ENCODE measurements around the gene PYGB.
A peak's percentile ranks its signal among the peaks of the same experiment; 100 is the strongest.

PYGB gene

DNA sequence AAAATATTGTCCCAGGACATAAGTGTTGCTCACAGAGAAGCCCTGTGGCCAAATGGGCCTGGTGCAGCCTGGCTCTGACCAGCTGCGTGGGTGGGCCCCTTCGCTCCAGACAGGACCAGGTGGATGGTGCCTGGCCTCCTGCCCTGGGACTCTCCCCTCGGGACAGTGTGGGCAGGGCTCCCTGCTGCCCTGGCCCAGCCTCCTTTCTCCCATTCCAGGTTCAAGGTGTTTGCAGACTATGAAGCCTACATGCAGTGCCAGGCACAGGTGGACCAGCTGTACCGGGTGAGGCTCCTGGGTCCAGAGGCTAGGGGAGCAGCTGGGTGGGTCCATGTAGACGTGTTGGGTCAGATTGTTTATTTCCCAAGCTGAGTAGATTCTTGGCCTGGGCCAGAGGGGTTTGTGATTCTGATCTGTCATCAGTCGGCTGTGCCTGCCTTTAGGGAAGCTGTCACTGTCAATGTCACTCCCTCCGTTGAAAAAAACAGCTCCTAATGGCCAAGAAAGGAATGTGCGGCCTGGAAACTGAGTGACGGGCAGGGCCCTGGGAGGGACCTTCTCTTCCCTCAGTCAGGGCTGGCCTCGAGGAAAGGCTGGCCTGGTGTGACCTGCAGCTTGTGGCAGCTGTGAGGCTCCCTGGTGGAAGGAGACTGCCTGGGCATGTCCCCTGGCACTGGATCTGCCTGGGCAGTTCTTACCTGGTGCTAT is 47.7 kb downstream of the PYGB start:
- TF ChIP-seq, protein P1, sequence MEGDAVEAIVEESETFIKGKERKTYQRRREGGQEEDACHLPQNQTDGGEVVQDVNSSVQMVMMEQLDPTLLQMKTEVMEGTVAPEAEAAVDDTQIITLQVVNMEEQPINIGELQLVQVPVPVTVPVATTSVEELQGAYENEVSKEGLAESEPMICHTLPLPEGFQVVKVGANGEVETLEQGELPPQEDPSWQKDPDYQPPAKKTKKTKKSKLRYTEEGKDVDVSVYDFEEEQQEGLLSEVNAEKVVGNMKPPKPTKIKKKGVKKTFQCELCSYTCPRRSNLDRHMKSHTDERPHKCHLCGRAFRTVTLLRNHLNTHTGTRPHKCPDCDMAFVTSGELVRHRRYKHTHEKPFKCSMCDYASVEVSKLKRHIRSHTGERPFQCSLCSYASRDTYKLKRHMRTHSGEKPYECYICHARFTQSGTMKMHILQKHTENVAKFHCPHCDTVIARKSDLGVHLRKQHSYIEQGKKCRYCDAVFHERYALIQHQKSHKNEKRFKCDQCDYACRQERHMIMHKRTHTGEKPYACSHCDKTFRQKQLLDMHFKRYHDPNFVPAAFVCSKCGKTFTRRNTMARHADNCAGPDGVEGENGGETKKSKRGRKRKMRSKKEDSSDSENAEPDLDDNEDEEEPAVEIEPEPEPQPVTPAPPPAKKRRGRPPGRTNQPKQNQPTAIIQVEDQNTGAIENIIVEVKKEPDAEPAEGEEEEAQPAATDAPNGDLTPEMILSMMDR (IDR thresholded peaks at IDR 0.05; ENCODE audit: low read depth, low read length), result no peak
- H3K4me3 ChIP-seq (replicated peaks in 1 of 2; ENCODE audit: low read depth in 2 of 2, low read length in 2 of 2), result no peak overlapping the region
- no peak for DNase-seq (ENCODE audit: low read depth in 2 of 2)

DNA sequence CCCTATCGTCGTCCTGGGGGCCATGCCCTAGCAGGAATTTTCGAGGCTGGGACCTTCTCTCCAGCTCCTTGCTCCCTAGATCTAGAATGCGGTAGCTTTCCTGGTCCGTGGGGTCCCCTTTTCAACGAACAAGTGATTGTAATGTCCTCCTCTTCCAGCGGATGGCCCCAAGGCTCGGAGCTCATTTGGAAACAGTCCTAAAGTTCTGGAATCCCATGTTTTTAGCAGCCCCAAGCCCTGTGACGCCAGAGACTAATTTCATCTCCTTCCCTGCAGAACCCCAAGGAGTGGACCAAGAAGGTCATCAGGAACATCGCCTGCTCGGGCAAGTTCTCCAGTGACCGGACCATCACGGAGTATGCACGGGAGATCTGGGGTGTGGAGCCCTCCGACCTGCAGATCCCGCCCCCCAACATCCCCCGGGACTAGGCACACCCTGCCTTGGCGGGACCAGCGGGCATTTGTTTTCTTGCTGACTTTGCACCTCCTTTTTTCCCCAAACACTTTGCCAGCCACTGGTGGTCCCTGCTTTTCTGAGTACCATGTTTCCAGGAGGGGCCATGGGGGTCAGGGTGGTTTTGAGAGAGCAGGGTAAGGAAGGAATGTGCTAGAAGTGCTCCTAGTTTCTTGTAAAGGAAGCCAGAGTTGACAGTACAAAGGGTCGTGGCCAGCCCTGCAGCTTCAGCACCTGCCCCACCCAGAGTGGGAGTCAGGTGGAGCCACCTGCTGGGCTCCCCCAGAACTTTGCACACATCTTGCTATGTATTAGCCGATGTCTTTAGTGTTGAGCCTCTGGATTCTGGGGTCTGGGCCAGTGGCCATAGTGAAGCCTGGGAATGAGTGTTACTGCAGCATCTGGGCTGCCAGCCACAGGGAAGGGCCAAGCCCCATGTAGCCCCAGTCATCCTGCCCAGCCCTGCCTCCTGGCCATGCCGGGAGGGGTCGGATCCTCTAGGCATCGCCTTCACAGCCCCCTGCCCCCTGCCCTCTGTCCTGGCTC is 48.5 kb downstream of the PYGB start:
- no peak overlapping the region for H3K4me3 ChIP-seq (replicated peaks in 1 of 2; ENCODE audit: low read depth in 2 of 2, low read length in 2 of 2)
- TF ChIP-seq, protein P1 (IDR thresholded peaks at IDR 0.05; ENCODE audit: low read depth, low read length), result peak; percentile 51
- peak; percentile 22 to 32 for DNase-seq (ENCODE audit: low read depth in 2 of 2)

DNA sequence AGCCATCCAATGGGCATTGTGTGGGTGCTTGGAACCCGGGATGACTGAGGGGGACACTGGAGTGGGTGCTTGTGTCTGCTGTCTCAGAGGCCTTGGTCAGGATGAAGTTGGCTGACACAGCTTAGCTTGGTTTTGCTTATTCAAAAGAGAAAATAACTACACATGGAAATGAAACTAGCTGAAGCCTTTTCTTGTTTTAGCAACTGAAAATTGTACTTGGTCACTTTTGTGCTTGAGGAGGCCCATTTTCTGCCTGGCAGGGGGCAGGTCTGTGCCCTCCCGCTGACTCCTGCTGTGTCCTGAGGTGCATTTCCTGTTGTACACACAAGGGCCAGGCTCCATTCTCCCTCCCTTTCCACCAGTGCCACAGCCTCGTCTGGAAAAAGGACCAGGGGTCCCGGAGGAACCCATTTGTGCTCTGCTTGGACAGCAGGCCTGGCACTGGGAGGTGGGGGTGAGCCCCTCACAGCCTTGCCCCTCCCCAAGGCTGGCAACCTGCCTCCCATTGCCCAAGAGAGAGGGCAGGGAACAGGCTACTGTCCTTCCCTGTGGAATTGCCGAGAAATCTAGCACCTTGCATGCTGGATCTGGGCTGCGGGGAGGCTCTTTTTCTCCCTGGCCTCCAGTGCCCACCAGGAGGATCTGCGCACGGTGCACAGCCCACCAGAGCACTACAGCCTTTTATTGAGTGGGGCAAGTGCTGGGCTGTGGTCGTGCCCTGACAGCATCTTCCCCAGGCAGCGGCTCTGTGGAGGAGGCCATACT is 49.4 kb downstream of the PYGB start:
- no peak for DNase-seq (ENCODE audit: low read depth in 2 of 2)
- TF ChIP-seq, protein P1 (IDR thresholded peaks at IDR 0.05; ENCODE audit: low read depth, low read length), result no peak
- no peak overlapping the region for H3K4me3 ChIP-seq (replicated peaks in 1 of 2; ENCODE audit: low read depth in 2 of 2, low read length in 2 of 2)

DNA sequence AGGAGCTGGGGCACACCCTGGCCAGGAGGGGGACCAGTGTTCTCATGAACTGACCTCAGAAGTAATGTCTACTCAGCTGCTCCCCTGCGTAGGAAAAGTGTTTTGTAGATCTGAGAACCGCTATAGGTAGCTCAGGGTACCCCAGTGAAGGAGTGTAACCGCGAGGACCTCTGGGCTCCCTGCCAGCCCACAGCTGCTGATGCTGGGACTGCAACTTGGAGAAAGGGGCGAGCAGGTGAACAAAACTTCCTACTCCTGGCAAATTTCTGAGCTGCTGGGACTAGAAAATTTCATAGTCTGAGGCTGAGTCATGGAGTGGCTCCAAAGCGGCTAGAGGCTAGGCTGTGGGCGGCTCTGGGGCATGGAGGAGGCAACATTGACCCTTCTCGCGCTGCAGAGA is 51.9 kb downstream of the PYGB start:
- no peak for DNase-seq (ENCODE audit: low read depth in 2 of 2)
- TF ChIP-seq, protein P1 (IDR thresholded peaks at IDR 0.05; ENCODE audit: low read depth, low read length), result peak; percentile 8
- no peak overlapping the region for H3K4me3 ChIP-seq (replicated peaks in 1 of 2; ENCODE audit: low read depth in 2 of 2, low read length in 2 of 2)

DNA sequence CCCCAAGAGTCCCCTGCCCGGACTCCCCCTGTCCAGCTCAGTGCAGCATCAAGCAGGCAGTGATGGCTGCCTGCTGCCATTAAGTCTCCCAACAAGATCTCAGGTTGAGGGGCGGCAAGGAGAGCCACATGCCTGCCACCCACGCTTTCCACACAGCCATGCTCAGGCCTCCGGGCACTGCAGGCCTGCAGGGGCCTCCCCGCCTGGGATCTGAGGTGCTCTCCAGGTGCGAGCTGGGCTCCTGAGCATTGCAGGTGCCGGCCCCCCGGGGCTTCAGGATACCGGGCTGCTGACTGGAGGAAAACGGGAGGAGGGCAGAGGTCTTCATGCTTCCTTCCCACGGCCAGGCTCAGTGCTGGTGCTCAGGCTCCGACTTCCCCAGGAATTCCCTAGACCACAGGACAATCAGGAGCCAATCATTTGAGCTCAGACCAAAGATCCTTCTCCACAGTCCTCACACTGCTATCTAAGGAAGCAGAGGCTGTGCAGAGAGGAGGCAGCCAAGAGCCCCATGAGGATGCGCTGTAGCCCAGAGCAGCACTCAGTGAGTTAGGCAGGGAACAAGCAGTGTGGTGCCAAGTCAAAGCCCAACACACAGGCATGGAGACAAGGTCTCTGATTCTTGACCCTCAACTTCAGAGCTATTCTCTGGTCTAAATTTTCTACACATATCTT is 52.7 kb downstream of the PYGB start:
- TF ChIP-seq, protein P1 (IDR thresholded peaks at IDR 0.05; ENCODE audit: low read depth, low read length), result peak; percentile 12
- DNase-seq (ENCODE audit: low read depth in 2 of 2), result peak; percentile 20 to 26
- no peak overlapping the region for H3K4me3 ChIP-seq (replicated peaks in 1 of 2; ENCODE audit: low read depth in 2 of 2, low read length in 2 of 2)

DNA sequence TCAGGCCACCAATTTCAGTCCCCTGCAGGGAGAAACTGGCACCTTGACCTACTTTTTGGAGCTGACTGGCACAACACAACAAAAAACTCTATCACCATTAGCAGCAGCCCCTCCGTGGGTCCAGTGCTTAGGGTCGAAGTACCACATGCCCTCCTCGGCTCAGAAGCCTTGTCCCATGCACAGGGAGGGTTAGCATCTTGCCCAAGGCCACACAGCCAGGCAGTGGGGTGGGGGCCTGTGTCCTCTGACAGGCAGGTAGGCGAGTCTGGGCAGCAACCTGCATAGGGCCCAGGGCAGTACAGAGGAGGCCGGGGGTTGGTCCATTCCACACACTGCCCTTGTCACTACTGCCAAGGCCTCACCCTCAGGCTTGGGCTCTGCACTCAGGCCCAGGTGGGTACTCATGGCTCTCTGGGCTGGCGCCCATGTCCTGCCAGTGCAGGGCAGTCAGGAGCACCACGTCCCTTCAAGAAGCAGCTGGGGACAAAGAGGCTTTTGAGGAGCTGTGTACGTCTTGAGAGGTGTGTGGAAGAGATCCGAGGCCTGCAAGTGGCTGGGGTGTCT is 53.6 kb downstream of the PYGB start:
- DNase-seq (ENCODE audit: low read depth in 2 of 2), result no peak
- TF ChIP-seq, protein P1 (IDR thresholded peaks at IDR 0.05; ENCODE audit: low read depth, low read length), result no peak
- no peak overlapping the region for H3K4me3 ChIP-seq (replicated peaks in 1 of 2; ENCODE audit: low read depth in 2 of 2, low read length in 2 of 2)

Data from cardiac fibroblast (primary cell).